GM12892 (cell line): ENCODE measurements around the gene BMP2.

Source experiments
- POLR2A ChIP-seq: IDR thresholded peaks from 2 replicates; pipeline ENCODE4 v1.6.1; 2011; ENCODE audit warnings: low read depth, low read length, control low read depth
- POLR2AphosphoS5 ChIP-seq: IDR thresholded peaks from 2 replicates; pipeline ENCODE4 v1.6.1; 2011; ENCODE audit warnings: low read depth, low read length, control low read depth
- TAF1 ChIP-seq: IDR thresholded peaks from 2 replicates; pipeline ENCODE4 v1.6.1; 2011; ENCODE audit warnings: low read depth, mild to moderate bottlenecking, control low read depth, low read length, borderline replicate concordance

DNA sequence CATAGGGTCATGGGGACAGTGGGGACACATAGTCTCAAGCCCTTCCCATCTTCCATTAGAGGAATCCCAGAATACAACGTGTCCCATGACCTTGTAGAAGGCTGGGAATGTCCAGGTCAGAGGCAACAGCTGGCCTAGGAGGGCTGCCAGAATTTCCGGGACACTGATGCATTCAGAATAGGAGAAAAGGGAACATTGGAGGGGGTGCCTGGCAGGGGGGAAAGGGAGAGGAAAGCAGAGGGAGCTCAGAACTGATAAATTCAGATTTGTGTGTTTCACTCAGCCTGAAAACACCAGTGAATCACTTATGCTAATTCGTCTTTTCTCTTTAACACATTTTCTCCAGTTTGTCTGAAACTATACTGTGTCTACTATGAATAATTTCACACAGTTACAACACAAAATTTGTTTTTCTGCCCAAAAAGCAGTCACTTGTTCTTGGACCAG is 35.5 kb upstream of the BMP2 start:
- TF ChIP-seq TAF1, result no peak
- no peak for TF ChIP-seq POLR2AphosphoS5
- no peak for TF ChIP-seq POLR2A
